Measurements from ENCODE around the gene CUEDC1. TPM values are rescaled to one million over a fixed set of nuclear protein-coding genes. Genes with fewer than 3 reads are reported as not detected.
A peak's percentile ranks its signal among the peaks of the same experiment; 100 is the strongest.

The CUEDC1 gene
- total and polyA plus RNA-seq, 2 of the 13 experiments (the other 11 are each of a cell fraction or from before 2014, with no cell fraction given) = 7.4 to 12.9 TPM

GRCh38 chr17:57838453-57838852 lies 116.8 kb downstream of the CUEDC1 start (continued):
- TF ChIP-seq ZBTB4 (CRISPR knock-in tag; IDR thresholded peaks at IDR 0.05; ENCODE audit: borderline replicate concordance) = no peak
- no peak for TF ChIP-seq HIC2 (CRISPR knock-in tag; IDR thresholded peaks at IDR 0.05; ENCODE audit: low read depth)
- peak; percentile 82; the same call in 1 of the 2 replicates for TF ChIP-seq ZBTB7B (CRISPR knock-in tag; IDR thresholded peaks at IDR 0.05)
- TF ChIP-seq ZNF124 (CRISPR knock-in tag; IDR thresholded peaks at IDR 0.05) = peak; percentile 41; the same call in 1 of the 2 replicates
- TF ChIP-seq IRF2 (CRISPR knock-in tag; IDR thresholded peaks at IDR 0.05) = peak; percentile 90
- peak; percentile 69 for TF ChIP-seq HDAC1 (CRISPR knock-in tag; IDR thresholded peaks at IDR 0.05)
- TF ChIP-seq ZBTB20 (CRISPR knock-in tag; IDR thresholded peaks at IDR 0.05; ENCODE audit: borderline replicate concordance, low read depth) = peak; percentile 94
- TF ChIP-seq ZBTB37 (CRISPR knock-in tag; IDR thresholded peaks at IDR 0.05) = no peak
- peak; percentile 92 for TF ChIP-seq ZBTB25 (CRISPR knock-in tag; IDR thresholded peaks at IDR 0.05)
- TF ChIP-seq ZNF512B (CRISPR knock-in tag; IDR thresholded peaks at IDR 0.05; ENCODE audit: borderline replicate concordance) = peak; percentile 35; the same call in 1 of the 2 replicates
- TF ChIP-seq CEBPZ (IDR thresholded peaks at IDR 0.05; ENCODE audit: low read length) = no peak
- TF ChIP-seq XBP1 (CRISPR knock-in tag; IDR thresholded peaks at IDR 0.05) = no peak
- TF ChIP-seq YEATS2 (CRISPR knock-in tag; IDR thresholded peaks at IDR 0.05; ENCODE audit: borderline replicate concordance) = peak; percentile 51; the same call in 1 of the 2 replicates
- TF ChIP-seq HOXA3 (CRISPR knock-in tag; IDR thresholded peaks at IDR 0.05) = peak; percentile 81
- peak; percentile 90 for TF ChIP-seq NCOA2 (CRISPR knock-in tag; IDR thresholded peaks at IDR 0.05)
- peak; percentile 98 for TF ChIP-seq CEBPB (IDR thresholded peaks at IDR 0.05; ENCODE audit: borderline replicate concordance, low read depth, low read length)

All from HepG2 (cell line).